Bone marrow (tissue), 2 donors: Measurements from ENCODE around the gene ANKRD33B.
"Not testable (repeated sequence)": the region's sequence is repeated elsewhere in the genome, so short reads cannot be mapped to it uniquely, and the experiment has no call there.

Experiments
- DNase-seq, 2 donors: peaks; one replicate each; lab custom pipeline; 2025; lab: John Stamatoyannopoulos, UW

ANKRD33B gene

GRCh38 chr5:10595293-10595671 lies 31.4 kb downstream of the ANKRD33B start:
- no peak for DNase-seq

DNA sequence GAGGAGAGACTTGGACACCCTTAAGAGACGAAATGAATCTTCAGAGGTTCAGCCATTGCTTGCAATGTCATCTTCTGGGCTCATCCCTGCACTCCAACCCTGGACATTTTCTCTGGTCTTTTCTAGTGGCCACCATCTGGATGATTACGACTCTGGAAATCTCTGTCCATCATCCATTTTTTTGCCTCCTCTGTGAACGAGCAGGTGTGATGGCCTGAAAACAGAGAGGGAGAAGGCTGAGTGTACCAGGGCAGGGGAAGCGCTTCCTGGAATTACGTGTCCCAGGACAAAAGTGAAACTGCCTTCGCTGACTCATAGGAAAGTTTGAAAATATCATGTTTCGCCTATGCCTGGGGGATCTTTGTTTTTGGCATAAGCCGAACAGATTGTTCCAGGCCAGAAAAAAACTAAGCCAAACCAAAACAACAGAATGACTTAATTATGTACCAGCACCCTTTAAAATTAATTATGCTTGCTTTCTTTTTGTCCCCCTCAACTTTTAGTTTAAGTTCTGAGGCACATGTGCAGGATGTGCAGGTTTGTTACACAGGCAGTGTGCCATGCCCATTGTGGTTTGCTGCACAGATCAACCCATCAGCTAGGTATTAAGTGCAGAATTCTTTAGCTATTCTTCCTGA lies 31.9 kb downstream of the ANKRD33B start:
- peak in 1 of 2 donors; percentile 47 for DNase-seq

DNA sequence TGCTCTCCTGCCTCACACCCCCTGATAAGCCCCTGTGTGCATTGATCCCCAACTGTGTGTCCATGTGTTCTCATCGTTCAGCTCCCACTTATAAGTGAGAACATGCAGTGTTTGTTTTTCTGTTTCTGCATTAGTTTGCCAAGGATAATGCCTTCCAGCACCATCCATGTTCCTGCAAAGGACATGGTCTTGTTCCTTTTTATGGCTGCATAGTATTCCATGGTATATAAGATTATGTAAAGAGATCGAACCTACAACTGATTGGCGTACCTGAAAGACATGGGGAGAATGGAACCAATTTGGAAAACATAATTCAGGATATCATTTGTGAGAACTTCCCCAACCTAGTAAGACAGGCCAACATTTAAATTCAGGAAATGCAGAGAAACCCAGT lies 32.4 kb downstream of the ANKRD33B start:
- no peak for DNase-seq

DNA sequence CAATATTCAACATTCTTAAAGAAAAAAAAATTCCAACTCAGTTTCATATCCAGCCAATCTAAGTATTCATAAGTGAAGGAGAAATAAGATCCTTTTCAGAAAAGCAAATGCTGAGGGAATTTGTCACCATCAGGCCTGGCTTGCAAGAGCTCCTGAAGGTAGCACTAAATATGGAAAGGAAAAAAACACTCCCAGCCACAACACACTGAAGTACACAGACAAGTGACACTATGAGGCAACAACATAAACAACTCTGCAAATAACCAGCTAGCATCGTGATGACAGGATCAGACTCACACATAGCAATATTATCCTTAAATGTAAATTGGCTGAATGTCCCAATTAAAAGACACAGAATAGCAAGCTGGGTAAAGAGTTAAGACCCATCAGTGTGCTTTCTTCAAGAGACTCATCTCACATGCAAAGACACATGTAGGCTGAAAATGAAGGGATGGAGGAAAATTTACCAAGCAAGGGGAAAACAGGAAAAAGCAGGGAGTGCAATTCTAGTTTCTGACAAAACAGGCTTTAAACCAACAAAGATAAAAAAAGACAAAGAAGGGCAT lies 33.1 kb downstream of the ANKRD33B start:
- no peak for DNase-seq

DNA sequence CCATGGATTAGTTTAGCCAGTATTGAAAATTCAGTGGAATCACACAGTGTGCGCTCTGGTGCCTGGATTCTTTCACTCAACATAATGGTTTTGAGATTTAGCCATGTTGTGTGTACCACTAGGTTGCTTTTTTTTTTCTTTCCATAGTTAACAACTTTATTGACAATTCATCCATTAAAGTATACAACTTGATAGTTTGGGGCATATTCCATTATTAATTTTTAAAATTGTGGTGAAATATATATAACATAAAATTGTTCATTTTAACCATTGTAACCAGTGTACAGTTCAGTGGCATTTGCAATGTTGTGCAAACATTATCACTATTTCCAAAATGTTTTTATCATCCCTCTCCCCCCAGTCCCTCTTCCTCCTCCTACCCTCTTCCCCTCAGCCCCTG lies 35.2 kb downstream of the ANKRD33B start:
- DNase-seq, result no peak

DNA sequence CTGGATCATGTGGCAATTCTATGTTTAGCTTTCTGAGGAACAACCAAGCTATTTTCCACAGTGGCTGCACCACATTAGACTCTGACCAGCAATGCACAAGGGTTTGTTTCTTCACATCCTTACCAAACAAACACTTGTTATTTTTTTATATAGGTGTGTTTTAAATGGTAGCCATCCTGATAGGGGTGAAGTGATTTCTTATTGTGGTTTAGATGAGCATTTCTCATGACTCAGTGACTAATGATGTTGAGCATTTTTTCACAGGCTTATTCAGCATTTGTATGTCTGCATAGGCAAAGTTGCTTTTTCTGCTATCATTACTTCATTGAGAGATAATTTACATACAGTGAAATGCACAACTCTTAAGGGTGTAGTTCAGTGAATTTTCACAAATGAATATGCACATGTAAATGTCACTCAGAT lies 36.0 kb downstream of the ANKRD33B start:
- DNase-seq, result no peak

GRCh38 chr5:10600626-10601245 lies 36.9 kb downstream of the ANKRD33B start:
- no peak for DNase-seq

GRCh38 chr5:10601246-10602030 lies 37.6 kb downstream of the ANKRD33B start:
- no peak for DNase-seq

- DNase-seq, result no peak
These were observed 38.3 kb downstream of the ANKRD33B start for GRCh38 chr5:10602031-10602806.

DNA sequence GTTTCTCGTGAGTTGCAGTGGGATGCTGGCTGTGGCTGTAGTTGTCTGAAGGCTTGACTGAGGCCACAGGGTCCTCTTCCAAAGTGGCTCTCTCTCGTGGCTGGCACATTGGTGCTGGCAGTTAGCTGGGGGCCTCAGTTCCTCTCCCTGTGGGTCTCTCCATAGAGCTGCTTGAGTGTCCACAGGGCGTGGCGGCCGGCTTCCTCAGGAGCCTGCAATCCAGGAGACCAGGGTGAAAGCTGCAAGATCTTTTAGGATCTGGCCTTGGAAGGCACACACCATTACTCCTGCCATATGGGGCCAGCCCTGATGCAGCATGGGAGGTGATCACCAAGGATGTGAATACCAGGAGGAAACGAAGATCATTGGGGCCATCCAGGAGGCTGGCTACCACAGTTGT lies 41.1 kb downstream of the ANKRD33B start:
- DNase-seq, result no peak

GRCh38 chr5:10606632-10607022 lies 42.8 kb downstream of the ANKRD33B start:
- DNase-seq, result not testable (repeated sequence)

DNA sequence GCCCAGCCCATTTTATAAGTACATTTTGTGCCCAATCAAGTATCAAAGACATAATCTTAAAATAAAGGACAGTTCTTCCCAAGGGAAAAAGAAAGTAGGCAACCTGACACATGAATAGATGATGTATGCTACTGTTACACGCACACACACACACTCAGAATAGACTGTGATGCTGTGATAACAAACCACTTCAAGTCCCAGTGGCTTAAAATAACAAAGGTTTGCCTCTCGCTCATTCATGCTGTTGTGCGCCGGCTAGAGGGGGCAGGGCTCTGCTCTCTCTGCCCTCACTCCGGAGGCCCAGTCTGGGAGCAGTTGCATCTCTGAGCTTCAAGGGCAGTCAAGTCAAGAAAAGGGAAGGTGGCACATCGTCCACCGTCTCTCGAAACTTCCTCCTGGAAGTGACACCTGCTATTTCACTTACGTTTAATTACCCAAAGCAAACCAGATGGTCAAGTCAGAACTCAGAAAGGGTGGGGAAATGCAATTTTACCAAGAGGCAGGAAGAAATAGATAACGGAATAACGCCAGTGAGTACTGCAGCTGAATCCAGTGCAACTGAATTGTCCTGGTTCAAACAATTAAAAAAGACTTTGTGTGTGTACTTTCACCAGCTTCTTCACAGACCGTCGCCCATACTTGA lies 43.3 kb downstream of the ANKRD33B start:
- DNase-seq, result peak in 1 of 2 donors; percentile 52

- DNase-seq, result peak in 1 of 2 donors; percentile 52
These were observed 43.8 kb downstream of the ANKRD33B start for GRCh38 chr5:10607666-10608073.

GRCh38 chr5:10608081-10608480 lies 44.2 kb downstream of the ANKRD33B start:
- DNase-seq, result not testable (repeated sequence)

GRCh38 chr5:10610058-10610457 lies 46.2 kb downstream of the ANKRD33B start:
- no peak for DNase-seq

- no peak for DNase-seq
These were observed 47.4 kb downstream of the ANKRD33B start for GRCh38 chr5:10611290-10611689.

- DNase-seq, result no peak
These were observed 48.4 kb downstream of the ANKRD33B start for GRCh38 chr5:10612251-10612650.

DNA sequence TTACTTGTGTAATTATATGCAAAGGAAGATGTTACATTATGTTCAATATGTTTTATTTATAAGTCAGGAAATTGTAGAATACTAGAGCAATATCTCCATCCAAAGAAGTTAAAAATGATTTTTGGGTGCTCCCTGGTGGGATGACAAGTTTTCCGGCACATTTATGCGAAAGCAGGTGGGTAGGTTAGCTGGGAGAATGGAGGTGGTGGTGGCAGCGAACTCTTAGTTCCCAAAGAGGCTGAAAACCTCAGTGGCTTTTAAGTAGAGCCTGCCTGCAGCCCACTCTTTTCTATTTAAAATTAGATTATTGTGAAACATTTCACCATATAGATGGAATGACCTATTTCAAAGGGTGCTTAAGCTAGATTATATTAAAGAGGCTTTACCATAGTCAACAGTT lies 51.8 kb downstream of the ANKRD33B start:
- DNase-seq, result no peak

DNA sequence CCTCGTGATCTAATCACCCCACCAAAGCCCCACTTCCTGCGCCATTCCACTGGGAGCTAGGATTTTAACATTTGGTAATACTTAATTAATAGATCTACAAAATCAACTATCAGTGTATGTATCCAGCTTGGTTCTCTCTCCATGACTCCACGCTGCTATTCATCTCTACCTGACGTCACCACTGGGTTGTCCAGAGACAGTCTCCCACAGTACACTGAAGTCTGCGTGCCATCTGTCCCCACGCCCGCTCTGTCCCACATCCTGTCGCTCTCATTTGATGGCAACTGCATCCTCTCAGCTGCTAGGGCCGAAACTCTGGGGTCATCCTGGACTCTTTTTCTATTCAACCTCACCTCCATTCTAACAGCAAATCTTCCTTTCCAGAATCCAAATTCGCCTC lies 53.2 kb downstream of the ANKRD33B start:
- DNase-seq, result no peak

DNA sequence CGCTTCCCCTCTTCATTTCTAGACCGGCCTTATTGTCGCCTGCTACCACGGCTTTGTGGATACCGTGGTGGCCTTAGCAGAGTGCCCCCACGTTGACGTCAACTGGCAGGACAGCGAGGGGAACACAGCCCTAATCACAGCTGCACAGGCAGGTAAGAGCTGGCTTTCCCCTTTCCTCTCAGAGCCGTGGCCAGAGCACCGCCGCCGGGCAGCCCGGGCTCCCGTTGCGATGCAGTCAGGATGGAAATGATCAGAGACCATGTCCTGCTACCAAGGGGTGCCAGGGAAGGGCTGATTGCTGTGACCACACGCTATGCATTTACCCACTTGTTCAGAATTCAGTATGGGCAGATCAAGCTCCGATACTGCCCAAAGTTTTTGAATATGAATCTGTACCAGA lies 54.4 kb downstream of the ANKRD33B start:
- no peak for DNase-seq

DNA sequence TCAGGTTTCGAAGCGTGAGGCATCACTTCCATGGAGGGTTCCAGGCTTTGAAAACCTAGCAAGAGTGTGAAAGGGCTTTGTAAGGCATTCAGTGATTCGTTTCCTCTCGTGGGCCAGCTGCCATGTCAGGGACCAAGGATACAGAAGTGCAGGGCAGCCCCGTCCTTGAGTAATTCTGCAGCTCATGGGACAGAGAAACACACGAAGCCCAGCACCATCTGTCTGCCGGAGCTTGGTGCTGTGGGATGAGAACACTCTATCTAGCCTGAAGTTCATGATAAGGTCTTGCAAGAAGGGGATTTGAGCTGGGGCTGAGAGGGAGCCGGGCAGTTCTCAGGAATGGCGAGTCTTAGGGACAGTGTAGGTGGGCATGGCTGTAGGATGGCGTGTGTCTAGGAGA lies 55.8 kb downstream of the ANKRD33B start:
- DNase-seq, result no peak

DNA sequence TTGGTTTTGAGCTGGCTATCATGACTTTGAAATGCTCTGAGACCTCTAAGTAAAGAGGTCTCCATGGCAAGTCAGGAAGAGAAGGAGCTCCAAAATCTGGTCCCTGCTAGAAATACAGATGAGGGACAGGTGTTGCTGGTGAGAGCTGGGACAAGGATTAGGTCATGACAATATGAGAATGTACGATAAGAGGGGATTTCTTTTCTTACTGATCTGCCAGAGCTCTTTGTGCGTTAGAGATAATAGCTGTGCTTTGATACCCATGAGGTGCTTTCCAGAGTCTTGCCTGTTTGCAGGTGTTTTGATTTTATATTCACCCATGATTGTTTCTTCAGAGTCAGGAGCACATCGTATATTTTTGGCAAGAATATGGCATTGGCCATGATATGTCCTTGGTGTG lies 56.5 kb downstream of the ANKRD33B start:
- no peak for DNase-seq
